ENCODE measurements around the gene NUFIP2. TPM values are rescaled to one million over a fixed set of nuclear protein-coding genes. Genes with fewer than 3 reads are reported as not detected.
"Not testable (repeated sequence)": the region's sequence is repeated elsewhere in the genome, so short reads cannot be mapped to it uniquely, and the experiment has no call there.

Gene NUFIP2
- total and polyA plus RNA-seq, 10 of the 15 experiments (the other 5 are each of a cell fraction or from before 2014, with no cell fraction given), result 3.7 to 32.3 (median 14.5) TPM

DNA sequence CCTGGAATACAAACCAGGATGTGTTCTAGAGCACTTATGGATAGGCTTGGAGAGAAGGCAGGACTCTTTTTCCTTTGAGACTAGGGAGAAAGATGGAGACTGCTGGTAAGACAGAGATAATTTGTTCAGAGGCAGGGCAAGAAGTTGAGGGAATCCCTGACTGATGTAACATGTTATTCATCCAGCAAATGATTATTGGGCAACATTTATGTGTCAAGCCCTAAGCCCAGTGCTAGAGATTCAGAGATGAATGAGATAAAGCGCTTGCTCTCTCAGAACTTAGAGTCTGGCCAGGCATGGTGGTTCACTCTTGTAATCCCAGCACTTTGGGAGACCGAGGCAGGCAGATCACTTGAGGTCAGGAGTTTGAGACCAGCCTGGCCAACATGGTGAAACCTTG is 47.8 kb upstream of the NUFIP2 start:
- no peak for FAIRE-seq
- H3K4me2 ChIP-seq (ENCODE audit: control insufficient read depth, insufficient read depth), result no peak overlapping the region
- no peak overlapping the region for H2AFZ ChIP-seq (ENCODE audit: control insufficient read depth, low read depth, low read length)
- RAD21 ChIA-PET (ENCODE audit: unreplicated experiment), result no interaction called here
- TF ChIP-seq IKZF1 (conservative IDR thresholded peaks at IDR 0.05), result no peak
- TF ChIP-seq USF1 (IDR thresholded peaks at IDR 0.05; ENCODE audit: borderline replicate concordance, extremely low read length, insufficient read depth, low read depth, low read length), result no peak
- TF ChIP-seq SUPT20H (IDR thresholded peaks at IDR 0.05; ENCODE audit: borderline replicate concordance, control insufficient read depth, low read depth, low read length), result no peak
- no peak for TF ChIP-seq MYB (IDR thresholded peaks at IDR 0.05; ENCODE audit: borderline replicate concordance, low read depth, low read length)
- ATAC-seq, result no peak
- no peak overlapping the region for H3K9ac ChIP-seq (ENCODE audit: control insufficient read depth, insufficient read depth, low read length)
- SMC1A ChIA-PET (ENCODE audit: uncharacterized antibody, unreplicated experiment), result no interaction called here
- no peaks in the 10 kb centered on the region for H3K79me2 ChIP-seq (ENCODE audit: control insufficient read depth, insufficient read depth, low read length)
- no peak overlapping the region for H3K27ac ChIP-seq (ENCODE audit: control insufficient read depth, insufficient read depth)
- H3K4me1 ChIP-seq (ENCODE audit: control insufficient read depth, insufficient read depth, low read length), result no peaks in the 10 kb centered on the region
- H3K27me3 ChIP-seq (replicated peaks in 1 of 2; ENCODE audit: control insufficient read depth in 2 of 2, insufficient read depth in 2 of 2, low read length in 1 of 2), result no peaks in the 10 kb centered on the region; a peak in 1 of 4 replicates
- no peaks in the 10 kb centered on the region for H3K9me3 ChIP-seq (replicated peaks; ENCODE audit: control insufficient read depth, insufficient read depth, low read length)
- H3K4me3 ChIP-seq, result no peak overlapping the region
- POLR2A ChIA-PET, result no interaction called here
- intact Hi-C loops (cut with micrococcal nuclease; ENCODE audit: unreplicated experiment), result loop anchor here (5.0 kb wide), 1 partner anchor 34 kb away; no protein-coding TSS in a partner anchor
- no peak for DNase-seq (ENCODE audit: low read depth, low spot score)
- BruUV-seq (replicated peaks), result no TSS peak
- H4K20me1 ChIP-seq (ENCODE audit: control insufficient read depth, insufficient read depth), result no peaks in the 10 kb centered on the region
- no peaks in the 10 kb centered on the region for H3K36me3 ChIP-seq (ENCODE audit: control insufficient read depth in 2 of 2, insufficient read depth in 2 of 2, low read length in 1 of 2)
- WGBS (ENCODE audit: insufficient coverage, insufficient replicate concordance, low lambda C conversion rate, missing lambda C conversion rate), result 33% methylated on average over 2 of the region's 2 CpGs
- CTCF ChIA-PET, result no interaction called here
- in situ Hi-C loops (cut with MboI), result loop anchor here (10.0 kb wide), 1 partner anchor 723 kb away; no protein-coding TSS in a partner anchor

GRCh38 chr17:29339016-29339415 is 45.1 kb upstream of the NUFIP2 start:
- ChIA-PET RAD21 (ENCODE audit: unreplicated experiment) (interaction anchor here (1.1 kb wide), 1 partner anchor 195 kb away, joined by 4 read pairs; no protein-coding TSS in a partner anchor), CTCF (interaction anchor here (0.8 kb wide), 1 partner anchor 31 kb away, joined by 3 read pairs; no protein-coding TSS in a partner anchor)
- H3K4me2 ChIP-seq (ENCODE audit: control insufficient read depth, insufficient read depth); H3K36me3 ChIP-seq (ENCODE audit: control insufficient read depth in 2 of 2, insufficient read depth in 2 of 2, low read length in 1 of 2); H3K9ac ChIP-seq (ENCODE audit: control insufficient read depth, insufficient read depth, low read length); H3K9me3 ChIP-seq (replicated peaks; ENCODE audit: control insufficient read depth, insufficient read depth, low read length); H3K79me2 ChIP-seq (ENCODE audit: control insufficient read depth, insufficient read depth, low read length); H4K20me1 ChIP-seq (ENCODE audit: control insufficient read depth, insufficient read depth); BruUV-seq (replicated peaks); H3K27ac ChIP-seq (ENCODE audit: control insufficient read depth, insufficient read depth); H3K4me1 ChIP-seq (ENCODE audit: control insufficient read depth, insufficient read depth, low read length); POLR2A ChIA-PET; intact Hi-C loops (cut with micrococcal nuclease; ENCODE audit: unreplicated experiment); H3K27me3 ChIP-seq (replicated peaks in 1 of 2; ENCODE audit: control insufficient read depth in 2 of 2, insufficient read depth in 2 of 2, low read length in 1 of 2); SMC1A ChIA-PET (ENCODE audit: uncharacterized antibody, unreplicated experiment); H2AFZ ChIP-seq (ENCODE audit: control insufficient read depth, low read depth, low read length); in situ Hi-C loops (cut with MboI); DNase-seq (ENCODE audit: low read depth, low spot score); FAIRE-seq; ATAC-seq; H3K4me3 ChIP-seq: not testable (repeated sequence)
- WGBS (ENCODE audit: insufficient coverage, insufficient replicate concordance, low lambda C conversion rate, missing lambda C conversion rate), result 27% methylated on average over 9 of the region's 9 CpGs
